ENCODE measurements around the gene IGF2BP3. TPM values are rescaled to one million over a fixed set of nuclear protein-coding genes. Genes with fewer than 3 reads are reported as not detected.
"Not testable (repeated sequence)": the region's sequence is repeated elsewhere in the genome, so short reads cannot be mapped to it uniquely, and the experiment has no call there.

Gene IGF2BP3
- total and polyA plus RNA-seq, 8 donors, result 0.09 to 1.3 (median 0.55) TPM

GRCh38 chr7:23405240-23405618 lies 65.1 kb downstream of the IGF2BP3 start:
- FAIRE-seq (no peak), ATAC-seq (no peak), DNase-seq (no peak)
- Histone ChIP-seq H3K27ac (no peak overlapping the region), H3K36me3 (no peaks in the 10 kb centered on the region), H3K4me1 (no peaks in the 10 kb centered on the region), H3K27me3 (no peaks in the 10 kb centered on the region), H3K4me3 (no peak overlapping the region), H3K9me3 (no peaks in the 10 kb centered on the region)
- no peak for TF ChIP-seq CTCF (IDR thresholded peaks at IDR 0.05)
- 87 to 92% methylated on average over 3 of the region's 3 CpGs for WGBS, 2 donors
- intact Hi-C loops (cut with DNase I), result no loop called here

- Histone ChIP-seq H3K4me1 (no peaks in the 10 kb centered on the region), H3K36me3 (no peaks in the 10 kb centered on the region), H3K27ac (no peak overlapping the region), H3K4me3 (no peak overlapping the region), H3K27me3 (no peaks in the 10 kb centered on the region), H3K9me3 (no peaks in the 10 kb centered on the region)
- no peak for TF ChIP-seq CTCF (IDR thresholded peaks at IDR 0.05)
- no peak for FAIRE-seq
- intact Hi-C loops (cut with DNase I), result no loop called here
- DNase-seq, result no peak
- ATAC-seq, result no peak
- WGBS, 2 donors, result 77 to 79% methylated on average over 3 of the region's 3 CpGs
These were observed 65.6 kb downstream of the IGF2BP3 start for GRCh38 chr7:23404546-23405239.

- Histone ChIP-seq H3K27ac (no peak overlapping the region), H3K9me3 (no peaks in the 10 kb centered on the region), H3K27me3 (no peaks in the 10 kb centered on the region), H3K4me1 (no peaks in the 10 kb centered on the region), H3K4me3 (no peak overlapping the region), H3K36me3 (no peaks in the 10 kb centered on the region)
- DNase-seq (no peak), FAIRE-seq (no peak), ATAC-seq (no peak)
- intact Hi-C loops (cut with DNase I), result no loop called here
- WGBS, 2 donors, result 89 to 91% methylated on average over 5 of the region's 5 CpGs
- TF ChIP-seq CTCF (IDR thresholded peaks at IDR 0.05), result no peak
These were observed 66.3 kb downstream of the IGF2BP3 start for GRCh38 chr7:23403970-23404369.

GRCh38 chr7:23398090-23398489 lies 72.2 kb downstream of the IGF2BP3 start:
- H3K27me3 ChIP-seq; FAIRE-seq; H3K36me3 ChIP-seq; ATAC-seq; H3K27ac ChIP-seq; H3K4me3 ChIP-seq; H3K9me3 ChIP-seq; intact Hi-C loops (cut with DNase I); DNase-seq: not testable (repeated sequence)
- WGBS, 2 donors, result 82 to 96% methylated on average over 2 of the region's 2 CpGs
- peaks cover 5 to 18% (median 9%) of the 10 kb centered on the region in 3 donors for H3K4me1 ChIP-seq

- no peak for ATAC-seq
- Histone ChIP-seq H3K27ac (no peak overlapping the region), H3K4me1 (peaks cover 5 to 26% (median 9%) of the 10 kb centered on the region in 3 donors), H3K9me3 (no peaks in the 10 kb centered on the region), H3K4me3 (no peak overlapping the region), H3K36me3 (no peaks in the 10 kb centered on the region), H3K27me3 (no peaks in the 10 kb centered on the region)
- TF ChIP-seq CTCF (IDR thresholded peaks at IDR 0.05), result no peak
- WGBS, 2 donors, result 83 to 87% methylated on average over 4 of the region's 4 CpGs
- FAIRE-seq, result no peak
- no peak for DNase-seq
- intact Hi-C loops (cut with DNase I), result no loop called here
These were observed 73.0 kb downstream of the IGF2BP3 start for GRCh38 chr7:23397241-23397640.

Measured in pancreas (tissue), 10 donors.